ENCODE results near the gene DCST1. TPM values are rescaled to one million over a fixed set of nuclear protein-coding genes. Genes with fewer than 3 reads are reported as not detected.

The DCST1 gene
- total and polyA plus RNA-seq, 12 donors, result not detected

GRCh38 chr1:155069551-155070157 lies 36.0 kb downstream of the DCST1 start:
- WGBS, 4 donors, result 40 to 55% (median 44%) methylated on average over 1 to 7 of the region's 7 CpGs
- intact Hi-C loops (cut with DNase I), result no loop called here
- Histone ChIP-seq H3K27me3 (no peaks in the 10 kb centered on the region), H3K36me3 (replicated peaks in 1 of 2) (no peaks in the 10 kb centered on the region), H3K4me3 (no peak overlapping the region), H3K4me1 (replicated peaks in 1 of 2) (peaks cover 13 to 32% of the 10 kb centered on the region in 2 donors), H3K27ac (peak overlapping the region in 2 of 5 donors; percentile 68 to 80), H3K9me3 (replicated peaks in 1 of 3) (no peaks in the 10 kb centered on the region)
- no peak for TF ChIP-seq POLR2A (IDR thresholded peaks at IDR 0.05)
- no peak for TF ChIP-seq CTCF (IDR thresholded peaks at IDR 0.05)
- peak in 4 of 7 donors; percentile 32 to 66 (median 44) for DNase-seq

DNA sequence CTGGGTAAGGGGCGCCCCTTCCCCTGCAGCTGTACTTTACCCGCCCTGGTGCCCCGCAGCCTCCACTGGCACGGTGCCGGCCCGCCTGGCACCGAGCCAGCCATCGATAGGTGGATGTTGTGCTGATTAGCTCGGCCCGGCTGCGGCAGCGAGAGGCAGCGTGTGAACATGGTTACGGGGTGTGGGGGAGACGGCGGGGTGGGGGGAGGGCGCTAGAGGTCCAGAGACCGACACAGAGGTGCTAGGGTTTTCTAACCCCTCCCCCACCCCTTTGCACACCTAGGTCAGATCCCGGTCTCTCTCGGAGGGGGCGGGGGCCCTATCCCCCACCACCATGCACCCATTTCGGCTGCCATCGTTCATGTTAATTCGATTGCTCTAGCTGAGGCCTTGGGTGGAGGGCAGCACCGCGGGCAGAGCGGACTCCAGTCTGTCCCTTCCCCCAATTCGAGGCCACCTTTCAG lies 36.6 kb downstream of the DCST1 start:
- H3K4me1 ChIP-seq (replicated peaks in 1 of 2), result peaks cover 13 to 27% of the 10 kb centered on the region in 2 donors
- TF ChIP-seq CTCF (IDR thresholded peaks at IDR 0.05) (no peak), POLR2A (IDR thresholded peaks at IDR 0.05) (no peak)
- intact Hi-C loops (cut with DNase I), result no loop called here
- H3K9me3 ChIP-seq (replicated peaks in 1 of 3), result no peaks in the 10 kb centered on the region
- H3K27ac ChIP-seq, result peak overlapping the region in 2 of 5 donors; percentile 68 to 80
- DNase-seq, result no peak
- WGBS, 4 donors, result 13 to 32% (median 25%) methylated on average over 6 to 28 of the region's 28 CpGs
- peak overlapping the region in 1 of 4 donors; percentile 52 for H3K4me3 ChIP-seq
- no peaks in the 10 kb centered on the region for H3K27me3 ChIP-seq
- H3K36me3 ChIP-seq (replicated peaks in 1 of 2), result no peaks in the 10 kb centered on the region

GRCh38 chr1:155070721-155071569 lies 37.3 kb downstream of the DCST1 start:
- TF ChIP-seq CTCF (IDR thresholded peaks at IDR 0.05) (peak; percentile 29 to 56 (median 44)), POLR2A (IDR thresholded peaks at IDR 0.05) (peak in 1 of 2 donors; percentile 22)
- Histone ChIP-seq H3K4me1 (replicated peaks in 1 of 2) (peaks cover 13 to 24% of the 10 kb centered on the region in 2 donors), H3K27me3 (no peaks in the 10 kb centered on the region), H3K27ac (peak overlapping the region in 4 of 5 donors; percentile 2 to 80 (median 36)), H3K9me3 (replicated peaks in 1 of 3) (no peaks in the 10 kb centered on the region), H3K36me3 (replicated peaks in 1 of 2) (no peaks in the 10 kb centered on the region), H3K4me3 (peak overlapping the region in 2 of 4 donors; percentile 43 to 52)
- 5 to 9% (median 7%) methylated on average over 16 to 61 of the region's 61 CpGs for whole genome bisulfite sequencing, 4 donors
- intact Hi-C loops (cut with DNase I), result no loop called here
- peak; percentile 71 to 91 (median 84) for DNase-seq

- Histone ChIP-seq H3K36me3 (replicated peaks in 1 of 2) (no peaks in the 10 kb centered on the region), H3K4me3 (no peak overlapping the region), H3K9me3 (replicated peaks in 1 of 3) (no peaks in the 10 kb centered on the region), H3K27ac (no peak overlapping the region), H3K4me1 (replicated peaks in 1 of 2) (peaks cover 13 to 24% of the 10 kb centered on the region in 2 donors), H3K27me3 (no peaks in the 10 kb centered on the region)
- DNase-seq, result no peak
- intact Hi-C loops (cut with DNase I), result no loop called here
- no peak for TF ChIP-seq CTCF (IDR thresholded peaks at IDR 0.05)
- no peak for TF ChIP-seq POLR2A (IDR thresholded peaks at IDR 0.05)
- WGBS, 4 donors, result 67 to 77% (median 70%) methylated on average over 11 to 14 of the region's 14 CpGs
These were observed 38.1 kb downstream of the DCST1 start for GRCh38 chr1:155071701-155072100.
